ENCODE results near the gene S100A10.

- TF ChIP-seq POLR2A (IDR thresholded peaks at IDR 0.05) (no peak), CTCF (IDR thresholded peaks at IDR 0.05) (no peak)
Observed at GRCh38 chr1:151990058-151990855, 3.4 kb downstream of the S100A10 start.

Data from heart left ventricle (tissue), 13 donors.